Smooth muscle cell of the brain vasculature (primary cell): ENCODE measurements around the gene WDR37.

Source experiments
- DNase-seq: peaks from one replicate; pipeline ENCODE4 v3.0.0-alpha.2; 2012; ENCODE audit warnings: low read depth, low spot score

Gene WDR37

DNA sequence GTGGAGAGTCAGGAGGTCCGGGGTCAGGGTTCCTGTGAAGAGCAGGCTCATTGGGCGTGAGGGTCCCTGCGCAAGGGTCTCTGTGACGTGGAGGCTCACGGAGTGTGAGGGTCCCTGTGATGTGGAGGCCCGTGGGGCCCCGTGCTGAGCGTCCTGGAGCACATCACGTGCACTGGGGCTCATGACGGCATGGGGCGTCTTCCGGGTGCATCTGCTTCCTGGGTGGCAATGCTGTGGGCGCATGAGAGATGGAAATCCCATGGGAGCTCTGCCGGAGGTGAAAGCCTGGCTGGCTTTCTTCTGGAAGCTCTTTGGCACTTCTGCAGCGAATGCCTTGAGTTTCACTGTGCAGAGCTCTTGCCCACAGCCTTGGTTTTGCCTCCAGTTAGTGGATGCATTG is 71.4 kb downstream of the WDR37 start:
- no peak for DNase-seq

DNA sequence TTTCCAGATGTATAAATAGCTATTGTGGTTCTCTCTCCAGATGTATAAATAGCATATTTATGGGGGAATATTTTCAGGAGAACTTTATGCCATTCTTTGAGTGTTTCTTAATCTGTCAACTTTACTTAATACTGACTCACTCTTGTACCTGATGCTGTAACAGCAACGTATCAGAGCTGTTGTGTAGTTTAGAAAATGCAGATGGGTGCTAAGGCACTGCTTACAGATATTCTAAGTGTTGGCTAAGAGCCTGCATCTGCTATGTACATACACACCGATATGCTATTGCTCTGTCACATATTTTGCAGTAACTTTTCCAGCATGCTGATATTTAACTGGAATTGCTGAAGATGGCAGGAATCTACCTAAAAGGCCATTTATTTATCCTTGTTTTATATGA is 71.9 kb downstream of the WDR37 start:
- DNase-seq = no peak

DNA sequence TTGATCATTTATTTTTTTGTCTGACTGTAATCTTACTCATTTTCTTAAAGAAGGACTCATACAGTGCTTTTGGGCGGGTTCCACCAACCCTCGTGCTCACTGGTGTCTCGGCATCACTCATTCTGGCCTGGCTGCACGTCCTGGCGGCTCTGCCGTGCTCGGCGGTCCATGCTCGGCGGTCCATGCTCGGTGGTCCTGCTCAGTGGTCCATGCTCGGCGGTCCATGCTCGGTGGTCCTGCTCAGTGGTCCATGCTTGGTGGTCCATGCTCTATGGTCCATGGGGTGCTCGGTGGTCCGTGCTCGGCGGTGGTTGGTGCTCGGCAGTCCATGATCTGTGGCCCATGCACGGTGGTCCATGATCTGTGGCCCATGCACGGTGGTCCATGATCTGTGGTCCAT is 72.5 kb downstream of the WDR37 start:
- DNase-seq = no peak

DNA sequence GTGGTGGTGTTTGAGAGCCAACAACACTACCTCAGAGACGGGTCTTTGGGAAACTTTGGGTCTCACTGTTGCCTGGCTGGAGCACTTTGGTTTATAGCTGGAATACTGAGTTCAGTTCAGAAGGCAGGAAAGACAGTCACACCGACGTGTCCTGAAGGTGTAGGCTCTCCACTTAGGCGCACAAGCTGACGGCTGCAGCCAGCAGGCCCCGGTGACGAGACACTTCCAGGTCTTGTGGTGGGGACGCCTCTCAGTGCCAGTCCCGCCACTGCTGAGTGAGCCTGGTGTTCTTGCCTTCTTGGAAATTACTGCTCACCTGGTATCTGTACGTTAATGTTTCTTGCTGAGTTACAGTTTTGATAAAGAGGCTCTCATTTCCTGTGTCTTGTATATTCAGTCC is 74.0 kb downstream of the WDR37 start:
- DNase-seq = no peak

DNA sequence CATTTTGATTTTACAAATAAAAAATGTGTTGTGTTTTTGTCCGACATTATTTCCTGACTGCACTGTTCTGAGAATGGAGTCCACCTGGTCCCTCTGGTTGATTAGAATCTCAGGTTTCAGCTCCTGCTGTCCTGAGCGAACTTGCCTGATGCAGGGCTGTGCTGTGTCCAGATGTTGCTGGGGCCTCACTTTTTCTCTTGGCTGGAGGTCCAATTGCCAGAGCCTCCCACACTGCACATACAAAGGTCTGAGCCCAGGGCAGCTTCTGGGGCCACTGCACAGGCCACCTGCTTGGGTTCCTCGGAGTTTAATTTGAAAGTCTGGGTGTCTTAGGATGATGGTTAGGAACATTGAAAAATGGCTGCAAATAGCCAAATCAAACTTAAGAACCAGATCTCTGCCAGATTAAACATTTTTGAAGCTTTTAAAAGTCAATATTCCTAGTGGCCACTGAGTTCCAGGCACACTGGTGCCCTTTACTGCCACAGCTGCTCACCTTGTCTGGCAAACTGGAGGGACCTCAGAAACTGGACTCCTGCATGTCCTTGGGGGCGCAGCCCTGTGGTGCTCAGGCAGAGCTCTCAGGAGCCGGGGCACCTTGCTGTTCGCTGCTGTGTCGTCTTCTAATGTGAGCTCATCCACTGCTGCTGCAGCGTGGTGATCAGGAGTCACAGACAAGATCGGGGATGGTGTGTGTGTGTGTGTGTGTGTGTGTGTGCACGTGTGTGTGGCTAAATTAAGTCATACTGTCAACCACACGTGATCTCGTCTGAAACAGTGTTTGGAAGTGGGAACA is 75.0 kb downstream of the WDR37 start:
- DNase-seq = no peak

DNA sequence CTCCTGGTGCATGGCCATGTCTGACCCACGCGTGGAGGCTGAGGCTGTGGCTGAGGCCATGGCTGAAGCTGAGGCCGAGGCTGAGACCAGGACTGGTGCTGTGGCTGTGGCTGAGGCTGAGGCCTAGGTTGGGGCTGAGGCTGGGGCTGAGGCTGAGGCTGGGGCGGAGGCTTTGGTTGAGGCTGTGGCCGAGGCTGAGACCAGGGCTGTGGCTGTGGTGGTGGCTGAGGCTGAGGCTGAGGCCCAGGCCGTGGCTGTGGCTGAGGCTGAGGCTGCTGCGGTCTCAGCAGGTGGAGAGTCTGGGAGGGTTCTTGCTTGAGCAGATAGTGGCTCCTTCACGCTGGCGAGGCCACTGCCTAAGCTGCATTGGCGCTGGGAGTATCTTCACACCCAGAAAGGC is 76.4 kb downstream of the WDR37 start:
- DNase-seq = no peak

DNA sequence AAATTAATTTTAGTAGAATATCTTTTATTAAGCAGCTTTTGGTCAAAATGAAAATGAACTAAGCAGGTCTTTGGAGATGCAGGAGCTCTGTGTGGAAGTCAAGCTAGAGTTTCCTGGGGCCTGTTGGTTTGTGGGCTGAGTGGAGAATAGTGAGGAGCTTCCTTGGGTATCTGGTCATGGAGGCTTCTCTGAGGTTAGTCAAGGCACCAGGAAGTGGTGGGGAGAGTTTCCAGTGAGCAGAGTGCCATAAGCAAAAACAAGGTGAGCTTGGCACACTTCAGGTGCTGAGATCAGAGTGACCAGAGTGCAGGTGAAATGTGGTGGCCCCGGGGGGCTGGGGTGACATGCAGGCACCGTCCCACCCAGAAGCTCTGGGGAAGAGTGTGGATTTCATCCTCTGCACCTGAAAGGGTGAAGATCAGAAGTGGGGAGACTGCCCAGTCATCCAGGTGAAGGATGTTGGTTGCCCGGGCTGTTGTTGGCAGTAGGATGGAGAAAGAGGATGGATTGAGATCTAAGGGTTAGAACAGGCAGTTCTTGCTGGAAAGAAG is 77.4 kb downstream of the WDR37 start:
- no peak for DNase-seq

DNA sequence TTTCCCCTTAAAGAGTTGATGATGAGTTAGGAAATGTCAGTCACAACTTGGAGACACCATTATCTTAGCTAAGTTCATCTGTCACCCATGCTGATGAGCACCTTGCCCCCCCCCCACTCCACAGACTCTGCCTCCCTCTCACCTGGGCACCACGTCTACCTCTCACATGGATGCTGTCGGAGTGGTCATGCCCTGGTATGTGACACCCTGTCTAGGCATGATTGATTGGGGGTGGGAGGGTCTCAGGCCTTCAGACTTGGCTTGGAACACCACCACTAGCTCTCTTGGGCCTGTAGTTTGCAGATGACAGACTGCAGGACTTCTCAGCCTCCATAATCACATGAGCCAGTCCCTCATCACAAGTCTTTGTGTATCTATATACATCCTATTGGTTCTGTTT is 78.0 kb downstream of the WDR37 start:
- no peak for DNase-seq

DNA sequence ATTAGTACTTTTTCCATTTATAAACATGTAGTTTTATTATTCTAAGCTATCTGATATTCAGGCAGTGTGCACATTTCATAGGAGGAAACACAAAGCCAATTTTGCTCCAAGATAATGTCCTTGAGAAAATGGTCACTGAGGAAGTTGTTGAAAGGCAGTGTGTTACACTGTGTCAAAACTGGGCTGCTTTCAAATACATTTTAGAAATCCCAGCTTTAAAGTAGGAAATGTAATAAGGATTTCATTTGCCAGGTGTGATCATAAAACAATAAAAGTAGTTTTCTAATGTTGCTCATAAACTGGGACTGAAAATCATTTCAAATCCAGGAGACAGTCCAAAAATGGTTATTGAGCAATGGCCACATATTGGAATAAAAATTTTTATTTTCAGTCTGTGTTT is 80.1 kb downstream of the WDR37 start:
- DNase-seq = no peak

DNA sequence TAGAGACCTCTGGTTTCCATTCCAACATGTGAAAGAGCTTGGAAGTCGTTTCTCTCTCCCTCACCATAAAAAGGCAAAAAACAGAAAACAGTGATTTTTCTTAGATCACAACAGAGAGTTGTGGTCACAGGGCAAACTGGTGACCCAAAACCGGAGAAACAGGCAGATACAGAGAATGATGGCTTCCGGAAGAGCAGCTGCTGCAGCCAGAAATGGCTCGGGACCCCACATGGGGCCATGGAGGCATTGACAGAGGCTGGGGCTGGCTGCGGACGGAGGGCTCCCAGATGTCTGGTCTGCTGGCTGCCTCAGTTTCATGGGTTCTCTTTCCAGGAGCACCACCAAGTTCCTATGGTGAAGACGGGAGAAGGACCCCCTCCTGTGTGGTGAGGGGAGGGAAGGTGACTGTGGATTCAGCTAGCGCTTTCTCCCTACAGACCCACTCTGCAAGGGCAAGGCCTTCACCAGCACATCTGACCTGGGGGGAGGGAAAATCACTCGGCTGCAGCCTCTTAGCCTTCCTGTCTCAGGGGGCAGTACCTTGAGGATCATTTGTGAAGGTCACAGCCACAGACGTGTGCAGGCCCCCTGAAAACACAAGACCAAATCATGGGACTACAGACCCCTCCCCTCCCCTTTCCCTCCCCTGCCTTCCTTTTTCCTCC is 81.4 kb downstream of the WDR37 start:
- no peak for DNase-seq

DNA sequence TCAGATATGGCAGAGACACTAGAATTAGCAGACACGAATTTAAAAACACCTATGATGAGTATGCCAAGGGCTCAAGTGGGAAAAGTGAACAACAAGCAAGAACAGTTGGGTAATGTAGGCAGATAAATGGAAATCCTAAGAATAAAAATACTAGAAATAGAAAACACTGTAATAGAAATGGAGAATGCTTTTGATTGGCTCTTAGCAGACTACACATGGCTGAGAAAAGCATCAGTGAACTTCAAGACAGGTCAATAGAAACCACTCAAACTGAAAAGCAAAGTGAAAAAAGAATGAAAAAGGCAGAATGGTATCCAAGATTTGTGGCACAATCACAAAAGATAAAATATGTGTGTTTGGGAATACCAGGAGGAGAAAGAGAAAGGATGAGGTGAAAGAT is 82.3 kb downstream of the WDR37 start:
- DNase-seq = no peak

DNA sequence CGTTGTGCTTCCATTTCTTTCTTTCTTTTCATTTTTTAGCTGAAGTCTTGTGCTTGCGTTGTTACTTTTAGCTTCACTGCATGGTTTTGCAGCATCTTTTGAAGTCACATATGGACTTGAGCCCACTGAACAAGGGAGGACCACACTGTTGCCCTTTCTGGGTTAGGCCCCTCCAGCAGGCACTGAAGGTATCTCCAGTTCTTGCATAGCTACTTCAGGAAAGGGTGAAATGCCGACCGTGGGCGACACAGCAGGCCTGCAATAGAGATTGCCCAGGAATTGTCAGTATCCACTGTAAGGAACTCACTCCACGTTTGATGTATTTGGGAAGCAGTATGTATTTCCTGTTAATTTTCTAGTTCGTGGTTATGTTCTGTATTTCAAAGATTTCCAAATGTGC is 85.1 kb downstream of the WDR37 start:
- DNase-seq = no peak

DNA sequence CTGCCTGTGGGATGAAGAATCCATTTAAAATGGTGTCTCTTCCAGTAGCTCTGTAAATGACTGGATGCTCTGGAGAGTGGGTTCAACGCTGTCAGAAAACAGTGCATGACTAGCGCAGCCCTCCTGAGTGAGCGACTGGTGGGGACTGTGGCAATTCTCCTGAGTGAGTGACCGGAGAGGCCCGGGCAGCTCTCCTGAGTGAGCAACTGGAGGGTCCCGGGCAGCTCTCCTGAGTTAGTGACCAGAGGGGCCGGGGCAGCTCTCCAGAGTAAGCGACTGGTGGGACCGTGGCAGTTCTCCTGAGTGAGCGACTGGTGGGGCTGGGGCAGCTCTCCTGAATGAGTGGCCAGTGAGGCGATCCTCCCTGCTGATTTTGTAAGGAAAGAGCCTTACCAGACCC is 85.5 kb downstream of the WDR37 start:
- no peak for DNase-seq

DNA sequence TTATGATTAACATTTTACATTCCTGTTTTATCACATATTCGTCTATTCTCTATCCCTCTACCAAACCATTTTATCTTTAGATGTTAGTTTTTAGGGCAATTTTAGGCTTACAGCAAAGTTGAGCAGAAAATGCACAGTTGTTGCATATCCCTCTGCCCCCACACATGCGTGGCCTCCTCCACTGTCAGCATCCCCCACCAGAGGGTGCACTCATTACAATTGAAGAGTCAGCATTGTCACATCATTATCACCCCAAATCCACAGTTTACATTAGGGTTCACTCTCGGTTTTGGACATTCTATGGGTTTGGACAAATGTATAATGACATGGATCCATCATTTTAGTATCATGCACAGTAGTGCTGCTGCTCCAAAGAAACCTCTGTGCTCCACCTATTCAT is 86.4 kb downstream of the WDR37 start:
- DNase-seq = no peak

DNA sequence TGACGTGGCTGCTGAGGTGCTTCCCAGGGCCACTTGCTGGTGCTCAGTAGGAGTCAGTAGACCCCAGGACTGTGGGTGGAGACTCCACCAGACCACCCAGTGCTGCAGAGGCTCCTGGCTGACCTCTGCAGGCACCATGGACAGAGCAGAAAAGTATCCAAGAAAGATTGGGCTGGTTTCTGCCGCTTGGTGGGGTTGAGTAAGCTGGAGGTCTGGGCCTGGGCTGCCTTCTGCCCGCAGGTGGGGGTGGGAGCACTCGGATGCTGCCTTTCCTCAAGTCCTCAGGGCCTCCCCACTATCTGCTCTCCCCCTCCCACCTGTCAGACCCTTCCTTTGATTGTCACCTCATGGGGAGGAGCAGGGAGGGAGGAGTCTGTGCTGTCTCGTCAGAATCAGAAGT is 91.6 kb downstream of the WDR37 start:
- no peak for DNase-seq

DNA sequence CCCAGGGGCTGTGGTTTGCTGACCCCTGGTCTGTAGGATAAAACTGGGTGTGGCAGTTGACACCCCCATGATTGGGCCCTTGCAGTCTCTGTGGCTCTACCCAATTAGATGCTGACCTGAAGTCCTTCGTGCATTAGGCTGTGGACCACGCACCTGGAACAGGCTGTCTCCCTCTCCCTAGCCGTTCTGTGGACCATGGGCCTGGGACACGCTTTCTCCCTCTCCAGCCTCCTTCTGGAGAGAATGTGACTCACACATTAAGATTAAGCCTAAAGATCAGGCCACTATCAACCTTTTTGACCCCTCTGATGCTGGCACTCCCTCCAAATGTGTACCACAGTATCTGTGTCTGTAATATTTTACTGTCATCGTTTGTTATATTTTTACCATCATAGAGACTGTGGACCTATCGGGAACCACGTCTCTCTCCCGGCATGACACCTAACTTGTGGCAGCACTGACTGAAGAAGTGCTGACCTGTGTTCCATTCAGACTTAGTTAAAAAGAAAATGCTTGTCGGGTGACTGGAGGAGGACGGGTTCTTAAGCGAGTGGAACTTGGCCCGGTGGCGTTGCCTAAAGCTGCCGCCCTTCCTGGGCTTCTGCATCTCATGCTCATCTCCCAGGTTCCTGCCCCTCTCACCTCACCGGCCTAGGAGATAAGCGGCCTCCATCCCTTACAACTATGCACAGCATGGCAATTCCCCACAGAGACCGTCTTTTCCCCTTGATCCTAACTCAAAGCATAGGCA is 92.8 kb downstream of the WDR37 start:
- no peak for DNase-seq

DNA sequence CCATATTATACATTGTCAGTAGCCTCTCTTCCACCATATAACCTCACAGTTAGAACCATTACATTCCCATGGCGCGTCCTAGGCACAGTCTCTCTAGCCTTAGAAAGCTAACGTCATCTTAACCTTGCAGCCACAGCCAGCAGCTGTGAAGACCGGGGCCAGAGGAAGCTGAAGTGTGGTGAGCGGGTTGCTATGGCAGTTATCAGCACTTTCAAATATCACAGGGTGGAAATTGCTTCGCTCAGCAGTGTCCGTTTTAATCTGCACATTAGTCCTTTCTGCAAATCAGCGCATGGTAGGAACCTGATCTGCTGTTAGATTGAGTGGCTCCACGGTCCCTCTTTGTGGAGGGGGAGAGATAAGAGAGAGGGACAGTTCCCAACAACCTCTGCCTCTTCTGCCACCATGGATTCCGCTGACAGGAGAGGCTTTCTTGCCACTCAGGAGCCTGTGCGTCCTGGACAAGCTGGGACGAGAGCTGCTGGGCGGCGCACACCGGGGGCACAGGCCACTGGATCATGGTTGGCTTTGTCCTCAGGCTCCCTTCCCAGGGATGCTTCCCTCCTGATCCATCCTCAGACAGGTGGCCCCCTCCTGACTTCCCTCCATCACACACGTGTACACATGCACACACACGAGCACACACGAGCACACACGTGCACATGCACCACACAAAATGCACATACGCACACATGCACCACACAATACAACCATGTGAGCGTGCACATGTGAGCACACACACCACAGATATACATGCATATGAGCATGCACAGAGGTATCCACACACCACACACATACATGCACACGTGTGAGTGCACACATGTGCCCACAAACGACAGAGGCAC is 93.8 kb downstream of the WDR37 start:
- DNase-seq = no peak

DNA sequence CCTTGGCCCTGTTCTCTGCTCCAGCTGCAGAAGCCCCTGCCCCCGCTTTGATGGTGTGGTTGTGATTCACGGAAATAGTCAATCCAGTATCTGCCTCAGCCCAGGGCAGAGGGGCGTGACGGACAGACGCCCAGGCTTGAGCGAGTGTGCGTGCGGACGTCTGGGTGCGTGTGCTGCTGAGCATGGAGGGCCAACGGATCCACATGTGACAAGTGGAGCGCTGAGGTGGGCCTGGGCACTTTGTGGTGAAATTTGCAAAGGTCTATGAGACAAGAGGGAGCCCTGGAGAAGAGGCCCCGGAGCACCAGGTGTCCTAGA is 94.4 kb downstream of the WDR37 start:
- no peak for DNase-seq

DNA sequence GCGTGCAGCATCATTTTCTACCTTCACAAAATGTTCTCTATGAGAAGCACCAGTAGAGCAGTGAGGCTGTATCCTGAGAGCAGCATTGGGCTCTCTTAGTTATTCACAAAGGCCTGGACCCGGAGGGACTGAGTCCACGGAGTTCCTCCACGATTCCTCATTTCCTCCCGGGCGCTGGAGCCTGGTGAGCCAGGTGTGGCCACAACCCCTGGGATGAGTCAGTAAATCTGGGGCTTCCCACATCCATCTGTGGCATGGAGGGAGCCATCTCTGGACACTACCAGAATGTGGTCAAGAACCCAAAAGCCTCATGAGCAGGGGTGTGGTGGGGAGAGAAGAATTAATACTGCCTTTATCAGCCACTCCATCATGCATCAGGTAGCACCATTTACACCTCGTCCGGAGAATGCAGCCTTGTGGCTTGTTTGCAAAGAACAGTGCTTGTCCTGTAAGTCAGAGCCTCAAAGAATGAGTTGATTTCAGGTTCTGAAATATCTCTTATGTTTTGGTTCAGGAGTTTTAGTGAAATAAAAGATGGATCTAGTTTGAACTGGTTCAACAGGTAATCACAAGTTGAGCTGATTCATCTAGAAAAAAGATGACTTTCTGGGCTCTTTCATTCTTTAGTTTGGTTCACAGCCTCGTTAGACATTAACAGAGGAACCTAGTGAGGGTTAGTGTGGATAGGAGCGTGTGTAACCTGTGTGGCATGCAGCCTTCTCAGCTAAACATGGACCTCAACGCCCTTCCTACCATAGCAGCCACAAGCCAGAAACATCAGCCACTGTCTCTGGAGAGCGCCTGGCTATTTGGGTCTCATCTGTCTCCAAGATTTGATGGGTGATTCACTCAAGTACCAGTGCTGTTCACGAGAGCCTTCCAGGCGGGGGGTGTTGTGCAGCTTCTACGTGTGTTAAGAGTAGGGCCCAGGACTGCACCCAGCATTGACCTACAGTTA is 95.2 kb downstream of the WDR37 start:
- no peak for DNase-seq

DNA sequence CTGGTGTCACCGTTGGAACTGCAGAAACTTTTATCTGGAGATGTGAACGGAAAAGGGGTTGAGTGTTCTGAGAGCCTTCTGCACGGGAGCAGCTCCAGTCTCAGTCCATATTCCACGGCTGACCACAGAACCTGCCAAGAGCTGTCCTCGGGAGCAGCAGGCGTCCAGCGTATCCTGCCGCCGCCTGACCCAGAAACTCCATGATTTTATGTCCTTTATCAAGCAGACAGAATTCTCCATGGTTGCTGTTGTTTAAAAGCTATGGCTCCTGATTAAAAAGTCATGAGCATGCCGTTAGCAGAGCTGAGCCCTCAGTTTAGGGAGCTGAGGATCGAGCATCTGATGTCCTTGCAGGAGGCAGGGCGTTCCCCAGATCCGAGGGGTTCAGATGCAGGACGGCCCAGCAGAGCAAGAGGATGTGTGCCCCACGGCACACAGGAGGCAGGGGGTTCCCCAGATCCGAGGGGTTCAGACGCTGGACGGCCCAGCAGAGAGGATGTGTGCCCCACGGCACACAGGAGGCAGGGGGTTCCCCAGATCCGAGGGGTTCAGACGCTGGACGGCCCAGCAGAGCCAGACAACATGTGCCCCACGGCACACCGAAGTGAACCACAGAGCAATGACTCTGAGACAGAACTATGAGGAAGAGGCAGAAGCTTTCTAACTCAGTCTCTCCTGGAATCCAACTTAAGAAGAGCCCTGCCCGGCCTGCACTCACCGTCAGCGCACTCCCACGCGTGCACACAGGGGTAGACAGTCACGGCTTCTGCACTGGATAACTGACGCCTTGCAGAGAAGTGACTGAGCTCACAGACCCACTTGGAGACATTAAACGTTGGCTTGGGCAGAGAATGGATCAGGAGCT is 96.4 kb downstream of the WDR37 start:
- no peak for DNase-seq
